Measurements from ENCODE around the gene ABCC5. TPM values are rescaled to one million over a fixed set of nuclear protein-coding genes. Genes with fewer than 3 reads are reported as not detected.

Gene ABCC5
- total RNA-seq, 2 donors from 2014 or later = 20.8 to 26.2 TPM

GRCh38 chr3:184004476-184004875 lies 13.2 kb downstream of the ABCC5 start:
- no peak for ATAC-seq (ENCODE audit: insufficient number of reproducible peaks, low FRiP score, low read depth)
- Histone ChIP-seq H3K9me3 (no peaks in the 10 kb centered on the region), H3K27ac (peak overlapping the region in 1 of 2 donors; percentile 61), H3K4me1 (ENCODE audit: control insufficient read depth in 1 of 2, low read depth in 2 of 2) (peaks cover 12 to 22% of the 10 kb centered on the region in 2 donors), H3K27me3 (replicated peaks; ENCODE audit: insufficient read depth) (no peaks in the 10 kb centered on the region), H3K36me3 (peaks cover 10% of the 10 kb centered on the region), H3K4me3 (no peak overlapping the region)
- TF ChIP-seq, protein P1, sequence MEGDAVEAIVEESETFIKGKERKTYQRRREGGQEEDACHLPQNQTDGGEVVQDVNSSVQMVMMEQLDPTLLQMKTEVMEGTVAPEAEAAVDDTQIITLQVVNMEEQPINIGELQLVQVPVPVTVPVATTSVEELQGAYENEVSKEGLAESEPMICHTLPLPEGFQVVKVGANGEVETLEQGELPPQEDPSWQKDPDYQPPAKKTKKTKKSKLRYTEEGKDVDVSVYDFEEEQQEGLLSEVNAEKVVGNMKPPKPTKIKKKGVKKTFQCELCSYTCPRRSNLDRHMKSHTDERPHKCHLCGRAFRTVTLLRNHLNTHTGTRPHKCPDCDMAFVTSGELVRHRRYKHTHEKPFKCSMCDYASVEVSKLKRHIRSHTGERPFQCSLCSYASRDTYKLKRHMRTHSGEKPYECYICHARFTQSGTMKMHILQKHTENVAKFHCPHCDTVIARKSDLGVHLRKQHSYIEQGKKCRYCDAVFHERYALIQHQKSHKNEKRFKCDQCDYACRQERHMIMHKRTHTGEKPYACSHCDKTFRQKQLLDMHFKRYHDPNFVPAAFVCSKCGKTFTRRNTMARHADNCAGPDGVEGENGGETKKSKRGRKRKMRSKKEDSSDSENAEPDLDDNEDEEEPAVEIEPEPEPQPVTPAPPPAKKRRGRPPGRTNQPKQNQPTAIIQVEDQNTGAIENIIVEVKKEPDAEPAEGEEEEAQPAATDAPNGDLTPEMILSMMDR (IDR thresholded peaks at IDR 0.05) = no peak
- no peak for DNase-seq (ENCODE audit: low spot score)

GRCh38 chr3:184003187-184003967 lies 14.3 kb downstream of the ABCC5 start:
- no peaks in the 10 kb centered on the region for H3K27me3 ChIP-seq (replicated peaks; ENCODE audit: insufficient read depth)
- no peaks in the 10 kb centered on the region for H3K9me3 ChIP-seq
- peak overlapping the region in 1 of 2 donors; percentile 61 for H3K27ac ChIP-seq
- DNase-seq (ENCODE audit: low spot score) = no peak
- TF ChIP-seq, protein P1 (IDR thresholded peaks at IDR 0.05) = no peak
- peaks cover 12 to 22% of the 10 kb centered on the region in 2 donors for H3K4me1 ChIP-seq (ENCODE audit: control insufficient read depth in 1 of 2, low read depth in 2 of 2)
- H3K4me3 ChIP-seq = no peak overlapping the region
- no peak for ATAC-seq (ENCODE audit: insufficient number of reproducible peaks, low FRiP score, low read depth)
- H3K36me3 ChIP-seq = peaks cover 3% of the 10 kb centered on the region

- Histone ChIP-seq H3K4me3 (no peak overlapping the region), H3K36me3 (no peaks in the 10 kb centered on the region), H3K9me3 (no peaks in the 10 kb centered on the region), H3K4me1 (ENCODE audit: control insufficient read depth in 1 of 2, low read depth in 2 of 2) (peaks cover 12 to 21% of the 10 kb centered on the region in 2 donors), H3K27me3 (replicated peaks; ENCODE audit: insufficient read depth) (no peaks in the 10 kb centered on the region), H3K27ac (no peak overlapping the region)
- ATAC-seq (ENCODE audit: insufficient number of reproducible peaks, low FRiP score, low read depth) (no peak), DNase-seq (ENCODE audit: low spot score) (no peak)
- TF ChIP-seq, protein P1 (IDR thresholded peaks at IDR 0.05) = no peak
Observed at GRCh38 chr3:184002469-184002868, 15.2 kb downstream of the ABCC5 start.

- H3K36me3 ChIP-seq = no peaks in the 10 kb centered on the region
Observed at GRCh38 chr3:184001761-184002160, 15.9 kb downstream of the ABCC5 start.

GRCh38 chr3:183991403-183991802 lies 26.3 kb downstream of the ABCC5 start:
- TF ChIP-seq, protein P1 (IDR thresholded peaks at IDR 0.05) = no peak
- H3K4me3 ChIP-seq = no peak overlapping the region
- H3K27me3 ChIP-seq (replicated peaks; ENCODE audit: insufficient read depth) = no peaks in the 10 kb centered on the region
- H3K27ac ChIP-seq = no peak overlapping the region
- no peaks in the 10 kb centered on the region for H3K9me3 ChIP-seq
- no peak for ATAC-seq (ENCODE audit: insufficient number of reproducible peaks, low FRiP score, low read depth)
- H3K4me1 ChIP-seq (ENCODE audit: control insufficient read depth in 1 of 2, low read depth in 2 of 2) = no peaks in the 10 kb centered on the region
- no peak for DNase-seq (ENCODE audit: low spot score)
- peaks cover 22% of the 10 kb centered on the region for H3K36me3 ChIP-seq

More at GRCh38 chr3:184001761-184002160, 15.9 kb downstream of the ABCC5 start:
- Histone ChIP-seq H3K4me3 (no peak overlapping the region), H3K27me3 (replicated peaks; ENCODE audit: insufficient read depth) (no peaks in the 10 kb centered on the region), H3K9me3 (no peaks in the 10 kb centered on the region), H3K27ac (no peak overlapping the region), H3K4me1 (ENCODE audit: control insufficient read depth in 1 of 2, low read depth in 2 of 2) (peaks cover 12 to 19% of the 10 kb centered on the region in 2 donors)
- ATAC-seq (ENCODE audit: insufficient number of reproducible peaks, low FRiP score, low read depth) = no peak
- DNase-seq (ENCODE audit: low spot score) = no peak
- TF ChIP-seq, protein P1 (IDR thresholded peaks at IDR 0.05) = no peak
